Upper lobe of right lung (tissue), 1 donor: ENCODE data around the gene MIDN. TPM values are rescaled to one million over a fixed set of nuclear protein-coding genes. Genes with fewer than 3 reads are reported as not detected.
A peak's percentile ranks its signal among the peaks of the same experiment; 100 is the strongest.

Source experiments
- ATAC-seq: fragments of 200-7000 bp; cut with Tn5 transposase; one replicate; pipeline ENCODE4 v1.9.1; 2020; ENCODE audit warnings: mild to moderate bottlenecking, moderate library complexity
- DNase-seq: peaks from one replicate; pipeline ENCODE4 v3.0.0-alpha.2; 2020
- H3K27ac ChIP-seq: fragments of 200-600 bp; one replicate; pipeline ENCODE4 v1.8.0; 2022
- H3K27me3 ChIP-seq: fragments of 200-600 bp; one replicate; pipeline ENCODE4 v1.8.0; 2022; ENCODE audit warnings: mild to moderate bottlenecking
- H3K36me3 ChIP-seq: fragments of 200-600 bp; one replicate; pipeline ENCODE4 v1.8.0; 2022
- H3K4me1 ChIP-seq: fragments of 200-600 bp; one replicate; pipeline ENCODE4 v1.8.0; 2022
- H3K4me3 ChIP-seq: fragments of 200-600 bp; one replicate; pipeline ENCODE4 v1.8.0; 2022; ENCODE audit warnings: mild to moderate bottlenecking
- H3K9me3 ChIP-seq: fragments of 200-600 bp; one replicate; pipeline ENCODE4 v1.8.0; 2022
- CTCF ChIP-seq: fragments of 200-600 bp; IDR thresholded peaks from one replicate; pipeline ENCODE4 v1.8.0; 2022; ENCODE audit warnings: antibody characterized with exemption
- intact Hi-C: fragments of 100-400 bp; cut with DNase I; formaldehyde crosslinking; loops from one replicate; pipeline ENCODE4 v1.11.0; 2022
- total RNA-seq: library from RNA; stranded (reverse); fragmentation: NEBNext Ultra II Directional; extraction: Animal tissue kit (Norgen Biotek cat#: 25700); gene quantifications from one replicate; pipeline ENCODE4 v1.2.1, GENCODE V29; 2021
- donor health status: DM: no; HTN: yes; CAD: no; lungs with severe emphysema.

The MIDN gene
- total RNA-seq, 1 donor from 2014 or later, result 135 TPM

- Histone ChIP-seq H3K4me3 (peak overlapping the region; percentile 69), H3K27me3 (no peaks in the 10 kb centered on the region), H3K27ac (peak overlapping the region; percentile 94), H3K36me3 (peaks cover 54% of the 10 kb centered on the region), H3K4me1 (peaks cover 48% of the 10 kb centered on the region), H3K9me3 (no peaks in the 10 kb centered on the region)
- intact Hi-C loops, result no loop called here
- ATAC-seq, result no peak
- DNase-seq, result no peak
- no peak for TF ChIP-seq CTCF
Observed at GRCh38 chr19:1275976-1276627, 27.7 kb downstream of the MIDN start.

- H3K27ac ChIP-seq, result no peak overlapping the region
- H3K36me3 ChIP-seq, result peaks cover 48% of the 10 kb centered on the region
- no peaks in the 10 kb centered on the region for H3K9me3 ChIP-seq
- DNase-seq (no peak), ATAC-seq (no peak)
- H3K4me3 ChIP-seq, result peak overlapping the region; percentile 69
- no peak for TF ChIP-seq CTCF
- no peaks in the 10 kb centered on the region for H3K27me3 ChIP-seq
- intact Hi-C loops, result no loop called here
- peaks cover 43% of the 10 kb centered on the region for H3K4me1 ChIP-seq
Observed at GRCh38 chr19:1276628-1277022, 28.2 kb downstream of the MIDN start.

GRCh38 chr19:1277061-1277460, 28.7 kb downstream of the MIDN start:
- Histone ChIP-seq H3K4me3 (no peak overlapping the region), H3K27me3 (no peaks in the 10 kb centered on the region), H3K27ac (no peak overlapping the region), H3K9me3 (no peaks in the 10 kb centered on the region), H3K4me1 (peaks cover 38% of the 10 kb centered on the region), H3K36me3 (peaks cover 44% of the 10 kb centered on the region)
- no peak for TF ChIP-seq CTCF
- intact Hi-C loops, result no loop called here
- ATAC-seq, result no peak
- DNase-seq, result no peak

GRCh38 chr19:1278074-1278473, 29.7 kb downstream of the MIDN start:
- TF ChIP-seq CTCF, result no peak
- H3K4me1 ChIP-seq, result peaks cover 28% of the 10 kb centered on the region

GRCh38 chr19:1278713-1279660, 30.6 kb downstream of the MIDN start:
- no peak overlapping the region for H3K27ac ChIP-seq
- DNase-seq (no peak), ATAC-seq (no peak)
- no peak for TF ChIP-seq CTCF
- peaks cover 7% of the 10 kb centered on the region for H3K27me3 ChIP-seq
- peaks cover 25% of the 10 kb centered on the region for H3K36me3 ChIP-seq
- intact Hi-C loops, result no loop called here
- H3K4me3 ChIP-seq, result no peak overlapping the region
- peaks cover 19% of the 10 kb centered on the region for H3K4me1 ChIP-seq
- no peaks in the 10 kb centered on the region for H3K9me3 ChIP-seq

More at GRCh38 chr19:1278074-1278473, 29.7 kb downstream of the MIDN start:
- intact Hi-C loops, result no loop called here
- no peak for DNase-seq
- Histone ChIP-seq H3K4me3 (no peak overlapping the region), H3K9me3 (no peaks in the 10 kb centered on the region), H3K27ac (no peak overlapping the region), H3K36me3 (peaks cover 34% of the 10 kb centered on the region), H3K27me3 (no peaks in the 10 kb centered on the region)
- no peak for ATAC-seq
